GM20431 (cell line): ENCODE results near the gene MRPS17.

ENCODE experiments used
- in situ Hi-C: fragments of 300-500 bp; cut with MseI, MboI; formaldehyde crosslinking; loops from one replicate; pipeline ENCODE4 v1.15.0; 2020; ENCODE audit warnings: low sequenced_read_pairs; ENCODE audit not compliant: unreplicated experiment

Gene MRPS17

DNA sequence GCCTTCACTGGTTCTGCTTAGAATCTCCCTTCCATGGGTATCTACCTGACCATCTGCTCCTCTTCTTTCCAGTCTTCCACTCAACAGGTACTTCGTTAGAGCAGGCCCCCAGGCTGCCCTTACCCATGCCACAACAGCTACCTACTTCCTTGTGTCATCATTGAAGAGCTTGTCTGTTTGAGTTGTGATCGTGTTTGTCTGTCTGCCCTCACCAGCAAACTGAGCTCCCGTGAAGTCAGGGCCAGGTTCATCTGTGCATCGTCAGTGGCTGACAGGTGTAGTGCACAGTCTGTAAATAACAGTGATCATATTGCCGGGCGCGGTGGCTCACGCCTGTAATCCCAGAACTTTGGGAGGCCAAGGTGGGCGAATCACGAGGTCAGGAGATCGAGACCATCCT, 17.7 kb downstream of the MRPS17 start:
- in situ Hi-C loops, result loop anchor here (25.0 kb wide), 1 partner anchor 332 kb away; no protein-coding TSS in a partner anchor

GRCh38 chr7:55970561-55970960, 18.9 kb downstream of the MRPS17 start:
- in situ Hi-C loops, result loop anchor here (25.0 kb wide), 1 partner anchor 333 kb away; no protein-coding TSS in a partner anchor

- in situ Hi-C loops, result loop anchor here (25.0 kb wide), 1 partner anchor 334 kb away; no protein-coding TSS in a partner anchor
Observed at GRCh38 chr7:55970978-55971377, 19.3 kb downstream of the MRPS17 start.

- in situ Hi-C loops, result loop anchor here (25.0 kb wide), 1 partner anchor 336 kb away; no protein-coding TSS in a partner anchor
Observed at GRCh38 chr7:55973747-55974250, 22.1 kb downstream of the MRPS17 start.

DNA sequence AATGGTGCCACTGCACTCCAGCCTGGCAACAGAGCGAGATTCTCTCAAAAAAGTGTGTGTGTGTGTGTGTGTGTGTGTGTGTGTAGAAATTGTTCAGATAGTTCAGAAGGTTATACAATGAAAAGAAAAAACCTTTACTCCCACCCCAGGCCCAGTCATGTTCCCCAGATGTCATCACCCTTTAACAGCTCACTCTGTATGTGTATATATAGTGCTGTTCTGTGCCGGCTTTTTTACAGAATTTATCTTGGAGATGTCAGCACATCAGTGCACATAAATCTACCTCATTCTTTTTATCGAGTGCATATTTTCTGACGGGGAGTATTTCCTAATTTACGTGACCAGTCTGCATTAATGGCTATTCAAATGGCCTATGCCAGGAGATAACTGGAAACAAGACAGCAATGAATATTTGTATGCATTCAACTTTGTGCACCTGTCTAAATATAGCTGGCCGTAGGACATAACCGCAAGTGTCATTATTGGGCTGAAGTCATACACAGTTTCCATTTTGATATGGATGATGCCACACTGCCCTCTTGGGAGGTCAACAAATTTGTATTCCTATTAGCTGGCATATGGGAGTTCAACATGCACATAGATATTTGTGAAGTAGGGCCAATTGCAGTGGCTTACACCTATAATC, 24.4 kb downstream of the MRPS17 start:
- in situ Hi-C loops, result no loop called here

DNA sequence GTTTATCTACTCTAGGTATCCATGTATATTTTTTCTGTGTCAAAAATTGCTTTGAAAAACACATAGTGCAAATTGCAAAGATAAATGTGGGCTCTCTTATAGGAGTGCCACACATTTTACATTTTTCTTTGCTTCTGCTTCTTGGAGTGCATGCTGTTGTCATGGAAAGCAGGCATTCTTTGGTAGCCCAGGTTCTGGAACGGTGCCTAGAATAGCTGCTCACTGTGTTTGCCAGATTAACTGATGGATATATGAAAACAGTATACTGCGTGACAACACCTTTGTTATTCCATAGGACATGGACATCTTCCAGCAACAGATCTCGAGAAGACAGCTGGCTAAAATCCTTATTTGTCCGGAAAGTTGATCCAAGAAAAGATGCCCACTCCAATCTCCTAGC, 26.2 kb downstream of the MRPS17 start:
- in situ Hi-C loops, result no loop called here

- in situ Hi-C loops, result no loop called here
Observed at GRCh38 chr7:55980266-55980665, 28.6 kb downstream of the MRPS17 start.

DNA sequence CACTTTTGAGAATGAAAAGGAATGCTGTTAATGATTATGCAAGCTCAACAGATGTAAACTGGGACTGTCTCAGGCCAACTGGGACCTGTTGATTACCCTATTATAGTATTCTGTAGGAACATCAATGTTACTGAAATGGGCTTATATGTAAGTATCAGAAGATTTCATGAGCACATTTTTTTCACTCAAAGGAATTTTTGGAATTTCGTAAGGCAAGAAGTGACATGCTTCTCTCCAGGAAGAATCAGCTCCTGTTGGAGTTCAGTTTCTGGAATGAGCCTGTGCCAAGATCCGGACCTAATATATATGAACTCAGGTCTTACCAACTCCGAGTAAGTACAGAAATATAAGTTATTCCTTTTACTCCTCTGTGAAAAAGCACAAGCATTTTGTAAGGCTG, 31.9 kb downstream of the MRPS17 start:
- in situ Hi-C loops, result no loop called here

- in situ Hi-C loops, result no loop called here
Observed at GRCh38 chr7:55992346-55992745, 40.7 kb downstream of the MRPS17 start.

- in situ Hi-C loops, result no loop called here
Observed at GRCh38 chr7:55996856-55997500, 45.3 kb downstream of the MRPS17 start.

- in situ Hi-C loops, result loop anchor here (10.0 kb wide), 1 partner anchor 71 kb away; no protein-coding TSS in a partner anchor
Observed at GRCh38 chr7:56003749-56004148, 52.1 kb downstream of the MRPS17 start.
